Psoas muscle (tissue), 8 donors: ENCODE measurements around the gene KCTD21. TPM values are rescaled to one million over a fixed set of nuclear protein-coding genes. Genes with fewer than 3 reads are reported as not detected.

ENCODE experiments used
- ATAC-seq, 4 donors: fragments of 200-7000 bp; cut with Tn5 transposase; one replicate each; pipeline ENCODE4 v1.9.1; 2020; ENCODE audit warnings: moderate library complexity in 3 of 4, mild to moderate bottlenecking in 2 of 4
- DNase-seq, 2 donors: peaks; one replicate each; pipeline ENCODE4 v3.0.0-alpha.2; 2020
- H3K27ac ChIP-seq: fragments of 200-600 bp; one replicate; pipeline ENCODE4 v1.8.0; 2022
- H3K27me3 ChIP-seq, 3 donors: fragments of 200-600 bp in 1 of 3; one replicate each; pipeline versions ENCODE4 v1.6.1 to v1.8.0; 2013 to 2022; ENCODE audit warnings: low read length in 2 of 3, mild to moderate bottlenecking in 2 of 3, moderate library complexity in 1 of 3; ENCODE audit not compliant: insufficient read depth in 3 of 3
- H3K36me3 ChIP-seq, 2 donors: fragments of 200-600 bp in 1 of 2; one replicate each; pipeline versions ENCODE4 v1.6.1 to v1.8.0; 2013 to 2022; ENCODE audit warnings: low read depth in 1 of 2, mild to moderate bottlenecking in 1 of 2, moderate library complexity in 1 of 2; ENCODE audit not compliant: insufficient read depth in 1 of 2
- H3K4me1 ChIP-seq: fragments of 200-600 bp; one replicate; pipeline ENCODE4 v1.8.0; 2022
- H3K4me3 ChIP-seq: fragments of 200-600 bp; one replicate; pipeline ENCODE4 v1.8.0; 2022; ENCODE audit warnings: mild to moderate bottlenecking
- H3K9me3 ChIP-seq: fragments of 200-600 bp; one replicate; pipeline ENCODE4 v1.8.0; 2022
- WGBS, 3 donors: extraction: QIAGEN DNeasy Blood & Tissue Kit; methylation state at CpG; one replicate each; pipeline versions ENCODE4 v1.1.6 to v1.1.7; 2013; 5-methylcytosine and 5-hydroxymethylcytosine counted together
- intact Hi-C, 2 donors: fragments of 100-400 bp; cut with DNase I; formaldehyde crosslinking; loops; one replicate each; pipeline versions ENCODE4 v1.11.0 to v1.14.2; 2022
- polyA plus RNA-seq, 3 donors: library from polyadenylated mRNA; stranded (reverse); fragments of 200-250 nt; gene quantifications; one replicate each; pipeline ENCODE4 v1.2.3, GENCODE V29; 2013
- total RNA-seq, 4 donors: library from RNA; stranded (reverse); fragmentation: NEBNext Ultra II Directional in 2 of 4; extraction: Animal tissue kit (Norgen Biotek cat#: 25700) in 2 of 4; gene quantifications; one replicate each; pipeline versions ENCODE4 v1.2.1 to v1.2.4, GENCODE V29; 2021 to 2023
- TF ChIP-seq, protein P1 (sequence below): fragments of 200-600 bp; IDR thresholded peaks from one replicate; pipeline ENCODE4 v1.8.0; 2022; ENCODE audit warnings: antibody characterized with exemption
- donor health status: healthy with polysubstance abuse.
- donor health status: DM: no; HTN: no; CAD: no; lungs with moderate emphysema.
- donor health status: Bipolar disorder and iron deficiency.
- donor health status: healthy.
- donor health status: DM: yes; HTN: yes; CAD: no.
- donor health status: DM: no; HTN: no; CAD: no.
- donor health status: DM: no; HTN: no; CAD: no.
- donor health status: DM: yes; HTN: yes; CAD: no.

Gene KCTD21
- total and polyA plus RNA-seq, 7 donors: 4.7 to 10.3 (median 5.6) TPM

DNA sequence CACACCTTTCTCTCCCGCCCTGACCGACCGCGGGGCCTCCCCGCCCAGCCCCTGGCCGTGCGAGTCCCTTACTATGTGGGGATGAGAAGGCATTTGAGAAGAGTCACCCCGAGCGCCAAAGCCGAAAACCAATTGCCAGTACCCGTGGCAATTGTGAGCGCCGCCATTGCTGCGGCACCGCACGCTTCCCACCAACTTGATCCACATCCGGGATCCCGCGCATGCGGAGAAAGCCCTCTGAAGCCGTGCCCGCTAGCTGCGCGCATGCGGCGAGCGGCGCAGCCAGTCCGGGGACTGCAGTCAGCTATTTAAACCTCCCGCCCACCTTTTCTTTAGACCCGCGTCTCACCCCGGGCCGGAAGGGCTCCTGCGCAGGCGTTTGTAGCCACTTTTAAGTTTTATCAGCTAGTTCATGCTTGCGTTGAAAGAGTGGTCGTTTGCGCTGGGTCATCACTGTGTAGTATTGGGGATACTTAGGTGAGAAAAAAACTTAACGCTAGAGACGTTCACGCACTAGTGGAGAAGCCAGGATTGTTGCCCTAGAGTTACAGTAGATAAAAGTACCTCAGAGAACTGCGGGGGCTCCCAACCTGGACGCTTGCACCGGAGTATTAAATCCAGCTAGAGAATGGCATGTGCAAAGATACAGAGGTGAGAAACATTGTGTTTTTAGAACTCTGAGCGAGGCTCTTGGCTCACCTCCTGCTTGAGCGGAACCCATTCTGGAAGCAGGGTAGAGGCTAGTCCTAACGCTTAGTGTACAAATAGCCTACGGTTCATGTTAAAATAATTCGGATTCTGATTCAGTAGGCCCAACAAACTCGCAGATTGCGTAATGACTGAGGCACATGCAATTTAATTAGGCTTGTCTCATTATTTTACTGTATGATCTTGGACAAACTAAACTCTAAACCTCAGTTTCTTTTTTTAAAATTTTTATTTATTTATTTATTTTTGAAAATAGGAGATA lies 48.7 kb downstream of the KCTD21 start, which contains the start of gene ALG8:
Gene ALG8 (minus strand): TSS at position 205 of the 970 bp plus-strand sequence. CDS start 38 bp downstream, at position 167.
- Histone ChIP-seq H3K27me3 (no peaks in the 10 kb centered on the region), H3K36me3 (peaks cover 0 to 37% of the 10 kb centered on the region in 2 donors), H3K9me3 (no peaks in the 10 kb centered on the region), H3K4me1 (peaks cover 15% of the 10 kb centered on the region), H3K4me3 (peak within 1 kb of the TSS; percentile 90), H3K27ac (peak within 1 kb of the TSS; percentile 82)
- peak; percentile 96 to 98 for DNase-seq
- intact Hi-C loops: loop anchor here (5.0 to 10.0 kb wide), 4 partner anchors 48 to 425 kb away; partner anchors contain the start of genes KCTD21 (in 2 of the 2) and USP35 (in 2 of the 2)
- 2 to 3% (median 2%) methylated on average over 52 of the region's 52 CpGs for WGBS, 3 donors
- TF ChIP-seq, protein P1, sequence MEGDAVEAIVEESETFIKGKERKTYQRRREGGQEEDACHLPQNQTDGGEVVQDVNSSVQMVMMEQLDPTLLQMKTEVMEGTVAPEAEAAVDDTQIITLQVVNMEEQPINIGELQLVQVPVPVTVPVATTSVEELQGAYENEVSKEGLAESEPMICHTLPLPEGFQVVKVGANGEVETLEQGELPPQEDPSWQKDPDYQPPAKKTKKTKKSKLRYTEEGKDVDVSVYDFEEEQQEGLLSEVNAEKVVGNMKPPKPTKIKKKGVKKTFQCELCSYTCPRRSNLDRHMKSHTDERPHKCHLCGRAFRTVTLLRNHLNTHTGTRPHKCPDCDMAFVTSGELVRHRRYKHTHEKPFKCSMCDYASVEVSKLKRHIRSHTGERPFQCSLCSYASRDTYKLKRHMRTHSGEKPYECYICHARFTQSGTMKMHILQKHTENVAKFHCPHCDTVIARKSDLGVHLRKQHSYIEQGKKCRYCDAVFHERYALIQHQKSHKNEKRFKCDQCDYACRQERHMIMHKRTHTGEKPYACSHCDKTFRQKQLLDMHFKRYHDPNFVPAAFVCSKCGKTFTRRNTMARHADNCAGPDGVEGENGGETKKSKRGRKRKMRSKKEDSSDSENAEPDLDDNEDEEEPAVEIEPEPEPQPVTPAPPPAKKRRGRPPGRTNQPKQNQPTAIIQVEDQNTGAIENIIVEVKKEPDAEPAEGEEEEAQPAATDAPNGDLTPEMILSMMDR: no peak
- peak; percentile 99 to 100 (median 100) for ATAC-seq

GRCh38 chr11:78138694-78139421 lies 49.6 kb downstream of the KCTD21 start:
- Histone ChIP-seq H3K27me3 (no peaks in the 10 kb centered on the region), H3K27ac (peak overlapping the region; percentile 82), H3K36me3 (peaks cover 0 to 34% of the 10 kb centered on the region in 2 donors), H3K4me1 (peaks cover 15% of the 10 kb centered on the region), H3K9me3 (no peaks in the 10 kb centered on the region), H3K4me3 (peak overlapping the region; percentile 90)
- intact Hi-C loops: loop anchor here (5.0 kb wide), 2 partner anchors 48 to 57 kb away; partner anchors contain the start of genes KCTD21 (in 1 of the 2) and USP35 (in 1 of the 2)
- 19 to 21% (median 20%) methylated on average over 12 of the region's 12 CpGs for WGBS, 3 donors
- ATAC-seq (peak in 1 of 4 donors; percentile 28), DNase-seq (no peak)
- TF ChIP-seq, protein P1: no peak

GRCh38 chr11:78138291-78138690 lies 50.1 kb downstream of the KCTD21 start:
- TF ChIP-seq, protein P1: no peak
- Histone ChIP-seq H3K27me3 (no peaks in the 10 kb centered on the region), H3K27ac (no peak overlapping the region), H3K4me1 (peaks cover 15% of the 10 kb centered on the region), H3K36me3 (peaks cover 0 to 29% of the 10 kb centered on the region in 2 donors), H3K4me3 (peak overlapping the region; percentile 90), H3K9me3 (no peaks in the 10 kb centered on the region)
- ATAC-seq: no peak
- no peak for DNase-seq
- WGBS, 3 donors: 85 to 98% (median 92%) methylated on average over 4 of the region's 4 CpGs
- intact Hi-C loops: loop anchor here (5.0 kb wide), 2 partner anchors 49 to 56 kb away; partner anchors contain the start of genes KCTD21 (in 1 of the 2) and USP35 (in 1 of the 2)

DNA sequence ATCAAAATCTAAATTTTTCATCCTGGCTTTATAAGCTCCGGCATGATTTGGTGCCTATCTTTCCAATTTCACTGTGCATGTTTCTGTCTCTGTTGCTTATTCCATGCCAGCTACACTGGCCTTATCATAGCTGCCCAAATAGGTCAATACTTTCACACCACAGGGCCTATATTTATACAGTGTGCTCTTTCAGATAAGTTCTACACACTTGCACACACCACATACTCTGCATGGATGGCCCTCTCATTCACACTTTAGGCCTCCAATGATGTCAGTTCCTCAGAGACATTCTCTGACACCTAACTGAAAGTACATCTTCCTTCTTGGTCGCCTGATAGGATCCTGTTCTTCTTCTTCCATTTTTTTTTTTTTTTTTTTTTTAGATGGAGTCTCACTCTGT lies 56.0 kb downstream of the KCTD21 start:
- intact Hi-C loops: no loop called here

More for the DNA sequence above, 56.0 kb downstream of the KCTD21 start:
- Histone ChIP-seq H3K27me3 (no peaks in the 10 kb centered on the region), H3K27ac (no peak overlapping the region), H3K4me1 (no peaks in the 10 kb centered on the region), H3K36me3 (peaks cover 0 to 18% of the 10 kb centered on the region in 2 donors), H3K9me3 (no peaks in the 10 kb centered on the region), H3K4me3 (no peak overlapping the region)
- TF ChIP-seq, protein P1: no peak
- WGBS, 3 donors: 91 to 96% (median 94%) methylated on average over 2 of the region's 2 CpGs
- no peak for ATAC-seq
- DNase-seq: no peak
